GM12878 (cell line): ENCODE results near the gene PCBD1. TPM values are rescaled to one million over a fixed set of nuclear protein-coding genes. Genes with fewer than 3 reads are reported as not detected.

Source experiments
- ATAC-seq: fragments of 200-7000 bp; cut with Tn5 transposase; 3 replicates; pipeline ENCODE4 v1.9.1; 2020; ENCODE audit warnings: mild to moderate bottlenecking, moderate library complexity
- BruUV-seq: library from RNA; stranded (reverse); fragments of 400-500 nt; replicated peaks from 2 replicates; lab custom pipeline; 2021; lab: Mats Ljungman, UMichigan
- CTCF ChIA-PET: fragments of 300-600 bp; sonication (Branson Sonifier 250); formaldehyde crosslinking; extraction: SDS; loops from one replicate; lab custom pipeline; 2021; ENCODE audit warnings: inconsistent platforms; lab: Yijun Ruan, JAX
- POLR2A ChIA-PET: fragments of 350-600 bp; formaldehyde crosslinking; extraction: SDS; loops from one replicate; lab custom pipeline; 2021; ENCODE audit warnings: inconsistent platforms; lab: Charles Lee
- RAD21 ChIA-PET: fragments of 300-600 bp; sonication (Branson Sonifier 250); formaldehyde crosslinking; loops from one replicate; lab custom pipeline; 2023; ENCODE audit warnings: antibody characterized with exemption; ENCODE audit not compliant: unreplicated experiment; lab: Charles Lee
- SMC1A ChIA-PET: fragments of 300-600 bp; sonication (Branson Sonifier 250); formaldehyde crosslinking; loops from one replicate; lab custom pipeline; 2023; ENCODE audit not compliant: unreplicated experiment, uncharacterized antibody; lab: Charles Lee
- DNase-seq: peaks from one replicate; pipeline ENCODE4 v3.0.0-alpha.2; 2011; ENCODE audit warnings: low read depth, low spot score
- FAIRE-seq: peaks from 3 replicates; lab custom pipeline; 2011; peaks lifted over from hg19 to GRCh38; lab: Jason Lieb, UNC
- H2AFZ ChIP-seq: 2 replicates; pipeline ENCODE4 v1.6.0; 2011; ENCODE audit warnings: low read depth, low read length, control low read depth; ENCODE audit not compliant: control insufficient read depth
- H3K27ac ChIP-seq: 2 replicates; pipeline ENCODE4 v1.5.1; 2011; ENCODE audit warnings: control low read depth; ENCODE audit not compliant: control insufficient read depth, insufficient read depth
- H3K27me3 ChIP-seq, 2 experiments: replicated peaks in 1 of 2; 2 replicates each; pipeline versions ENCODE4 v1.6.0 to v1.6.1; 2011; ENCODE audit warnings: low read length in 1 of 2; ENCODE audit not compliant: control insufficient read depth in 2 of 2, insufficient read depth in 2 of 2
- H3K36me3 ChIP-seq, 2 experiments: 2 replicates each; pipeline ENCODE4 v1.5.1; 2011; ENCODE audit warnings: low read length in 1 of 2; ENCODE audit not compliant: control insufficient read depth in 2 of 2, insufficient read depth in 2 of 2
- H3K4me1 ChIP-seq: 2 replicates; pipeline ENCODE4 v1.6.1; 2011; ENCODE audit warnings: mild to moderate bottlenecking, low read length, moderate library complexity, mixed read lengths; ENCODE audit not compliant: control insufficient read depth, insufficient read depth
- H3K4me2 ChIP-seq: 2 replicates; pipeline ENCODE4 v1.6.0; 2011; ENCODE audit warnings: control low read depth; ENCODE audit not compliant: control insufficient read depth, insufficient read depth
- H3K4me3 ChIP-seq: fragments of 200-600 bp; sonication (generic); 2 replicates; pipeline ENCODE4 v1.5.1; 2016
- H3K79me2 ChIP-seq: 2 replicates; pipeline ENCODE4 v1.6.0; 2011; ENCODE audit warnings: low read length; ENCODE audit not compliant: control insufficient read depth, insufficient read depth
- H3K9ac ChIP-seq: 2 replicates; pipeline ENCODE4 v1.8.0; 2011; ENCODE audit warnings: low read length, control low read depth, mixed read lengths; ENCODE audit not compliant: control insufficient read depth, insufficient read depth
- H3K9me3 ChIP-seq: replicated peaks from 3 replicates; pipeline ENCODE4 v1.5.1; 2011; ENCODE audit warnings: mild to moderate bottlenecking, low read length; ENCODE audit not compliant: control insufficient read depth, insufficient read depth
- H4K20me1 ChIP-seq: 2 replicates; pipeline ENCODE4 v1.6.0; 2011; ENCODE audit not compliant: control insufficient read depth, insufficient read depth
- CBFB ChIP-seq: IDR thresholded peaks from 2 replicates; pipeline ENCODE4 v1.6.1; 2016; ENCODE audit warnings: antibody characterized with exemption, low read depth
- EED ChIP-seq: sonication (generic); IDR thresholded peaks from 2 replicates; pipeline ENCODE4 v1.6.1; 2016; ENCODE audit warnings: antibody characterized with exemption, low read depth
- EGR1 ChIP-seq, 2 experiments: IDR thresholded peaks; 1 replicate in 1 of 2; 2 replicates in 1 of 2; pipeline ENCODE4 v1.6.1; 2011 to 2012; ENCODE audit warnings: low read depth in 2 of 2, low read length in 2 of 2, borderline replicate concordance in 1 of 2, mild to moderate bottlenecking in 1 of 2, moderate library complexity in 1 of 2
- FOXM1 ChIP-seq: IDR thresholded peaks from 2 replicates; pipeline ENCODE4 v1.6.1; 2012; ENCODE audit warnings: low read depth, mild to moderate bottlenecking, inconsistent platforms, low read length, moderate library complexity
- RELA ChIP-seq: fragments of 450-650 bp; IDR thresholded peaks from 2 replicates; pipeline ENCODE4 v1.8.0; 2014; ENCODE audit warnings: borderline replicate concordance; ENCODE audit not compliant: partially characterized antibody
- SKIL ChIP-seq: fragments of 450-650 bp; IDR thresholded peaks from 2 replicates; pipeline ENCODE4 v1.6.1; 2017; ENCODE audit warnings: mild to moderate bottlenecking, low read depth, inconsistent platforms; ENCODE audit not compliant: poor library complexity, severe bottlenecking
- SMAD1 ChIP-seq: fragments of 450-650 bp; IDR thresholded peaks from 2 replicates; pipeline ENCODE4 v1.6.1; 2018; ENCODE audit warnings: mild to moderate bottlenecking, low read depth; ENCODE audit not compliant: partially characterized antibody
- STAT1 ChIP-seq: fragments of 450-650 bp; conservative IDR thresholded peaks from 2 replicates; pipeline ENCODE4 v1.6.1; 2014; ENCODE audit warnings: antibody characterized with exemption, mild to moderate bottlenecking
- TAF1 ChIP-seq: IDR thresholded peaks from 2 replicates; pipeline ENCODE4 v1.6.1; 2011; ENCODE audit warnings: mild to moderate bottlenecking, low read depth, low read length, borderline replicate concordance
- WRNIP1 ChIP-seq: IDR thresholded peaks from 2 replicates; pipeline ENCODE4 v1.6.1; 2011; ENCODE audit warnings: low read depth, low read length, improper control_type of control experiment, borderline replicate concordance
- ZNF384 ChIP-seq: IDR thresholded peaks from 2 replicates; pipeline ENCODE4 v1.6.1; 2012; ENCODE audit warnings: low read depth, mild to moderate bottlenecking, low read length, improper control_type of control experiment, borderline replicate concordance
- ZNF622 ChIP-seq: fragments of 450-650 bp; IDR thresholded peaks from 2 replicates; pipeline ENCODE4 v1.6.1; 2017; ENCODE audit warnings: mild to moderate bottlenecking, inconsistent platforms
- WGBS: methylation state at CpG from one replicate; pipeline ENCODE4 v1.1.6; 2016; ENCODE audit warnings: low lambda C conversion rate; ENCODE audit not compliant: insufficient replicate concordance, insufficient coverage; ENCODE audit errors: missing lambda C conversion rate; 5-methylcytosine and 5-hydroxymethylcytosine counted together
- in situ Hi-C: fragments of 300-500 bp; cut with MboI; formaldehyde crosslinking; loops from 9 replicates; pipeline ENCODE4 v1.14.3; 2018; ENCODE audit warnings: mixed read lengths
- intact Hi-C: fragments of 100-400 bp; cut with micrococcal nuclease; formaldehyde crosslinking; loops from one replicate; pipeline ENCODE4 v1.14.2; 2022; ENCODE audit not compliant: unreplicated experiment
- polyA plus RNA-seq, 11 experiments: library from polyadenylated mRNA; depleted of rRNA in 4 of 11; unstranded in 6 of 11; stranded (reverse) in 5 of 11; fragments of >200 nt; fragmentation: Nextera tagmentation in 4 of 11; fragmentation: Illumina TruSeq in 1 of 11; extraction: Ambion mirVana in 4 of 11; extraction: Trizol in 1 of 11; gene quantifications; 1 replicate in 1 of 11; 2 replicates in 10 of 11; pipeline versions ENCODE4 v1.2.1 to v1.2.3, GENCODE V29; 2011 to 2016; ENCODE audit warnings: inconsistent platforms in 2 of 11, missing spikeins in 2 of 11, low read depth in 1 of 11
- total RNA-seq, 4 experiments: library from RNA; depleted of rRNA in 3 of 4; stranded (reverse); fragments of >200 nt in 3 of 4; fragmentation: Illumina TruSeq in 1 of 4; extraction: Trizol in 1 of 4; gene quantifications; 2 replicates each; pipeline versions ENCODE4 v1.2.1 to v1.2.3, GENCODE V29; 2013 to 2021
- TF ChIP-seq, protein P1 (sequence below): fragments of 450-650 bp; conservative IDR thresholded peaks from 2 replicates; pipeline ENCODE4 v1.6.1; 2017; ENCODE audit warnings: mild to moderate bottlenecking, moderate library complexity
- TF ChIP-seq, protein P2 (sequence below): fragments of 450-650 bp; IDR thresholded peaks from 2 replicates; pipeline ENCODE4 v1.6.1; 2016; ENCODE audit warnings: mild to moderate bottlenecking, moderate library complexity, borderline replicate concordance

The PCBD1 gene
- total and polyA plus RNA-seq, 10 of the 15 experiments (the other 5 are each of a cell fraction or from before 2014, with no cell fraction given) = 5.6 to 66.8 (median 34.2) TPM

DNA sequence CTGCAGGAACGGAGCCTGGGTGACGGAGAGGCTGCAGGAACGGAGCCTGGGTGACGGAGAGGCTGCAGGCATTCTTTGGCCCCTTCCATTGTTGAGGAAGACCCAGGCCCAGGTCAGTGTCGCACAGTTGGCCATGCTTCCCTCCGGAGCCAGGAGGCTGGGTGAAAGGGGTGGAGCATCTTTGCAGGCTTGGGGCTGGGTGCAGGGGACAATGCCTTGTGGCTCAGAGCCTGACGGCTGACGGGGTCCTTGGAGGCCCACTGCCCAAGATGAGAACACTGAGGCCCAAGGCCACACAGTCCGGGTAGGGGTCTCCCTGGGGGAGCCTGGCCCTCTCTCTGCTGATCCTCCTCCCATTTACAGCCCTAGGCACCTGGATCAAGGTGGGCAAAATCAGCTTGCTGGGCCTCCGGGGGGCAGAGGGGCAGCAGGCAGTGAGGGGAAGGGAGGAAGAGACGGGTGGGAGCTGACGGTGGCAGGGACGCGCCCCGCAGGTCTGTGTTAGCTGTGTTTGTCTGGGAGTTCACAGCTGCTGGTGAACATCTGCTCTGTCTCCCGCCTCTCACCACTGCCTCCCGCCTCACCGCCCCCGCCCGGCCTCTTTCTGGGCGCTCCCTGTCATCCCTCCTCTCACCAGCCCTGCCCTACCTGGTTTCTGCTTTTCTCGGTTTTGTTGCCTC, 30.6 kb upstream of the PCBD1 start (continued):
- no peak for TF ChIP-seq RELA

DNA sequence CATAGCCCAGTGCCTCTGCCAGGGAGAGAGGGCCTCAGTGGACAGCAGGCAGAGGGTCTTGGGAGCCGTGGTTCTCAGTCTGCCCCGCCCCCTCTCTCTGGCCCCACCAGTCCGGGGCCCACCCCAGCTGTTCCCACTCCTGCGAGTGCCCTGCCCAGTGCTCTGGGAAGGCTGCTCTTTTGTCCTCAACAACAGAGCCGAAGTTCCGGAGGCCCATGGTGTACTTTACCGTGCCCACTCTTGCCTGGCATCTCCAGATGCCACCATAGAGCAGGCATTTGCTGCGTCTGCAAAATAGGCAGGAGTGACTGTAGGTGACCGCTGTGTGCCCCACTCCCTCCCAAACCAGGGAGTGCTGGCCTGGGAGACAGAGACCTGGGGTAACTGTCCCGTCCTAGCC, 29.3 kb upstream of the PCBD1 start:
- no peaks in the 10 kb centered on the region for H4K20me1 ChIP-seq
- FAIRE-seq (no peak), DNase-seq (no peak), ATAC-seq (no peak)
- H3K27me3 ChIP-seq = peaks cover 0 to 3% of the 10 kb centered on the region in 2 experiments; a peak in 2 of 4 replicates
- H3K4me2 ChIP-seq = no peak overlapping the region
- H3K36me3 ChIP-seq = no peaks in the 10 kb centered on the region
- no peak overlapping the region for H2AFZ ChIP-seq
- H3K9me3 ChIP-seq = no peaks in the 10 kb centered on the region
- ChIA-PET RAD21 (no interaction called here), SMC1A (no interaction called here), CTCF (no interaction called here), POLR2A (no interaction called here)
- no peak overlapping the region for H3K27ac ChIP-seq
- no peaks in the 10 kb centered on the region for H3K4me1 ChIP-seq
- no peaks in the 10 kb centered on the region for H3K79me2 ChIP-seq
- intact Hi-C loops = no loop called here
- no peak overlapping the region for H3K9ac ChIP-seq
- BruUV-seq = no TSS peak
- WGBS = 17% methylated on average over 10 of the region's 10 CpGs
- no peak overlapping the region for H3K4me3 ChIP-seq
- in situ Hi-C loops = no loop called here
- TF ChIP-seq, protein P1, sequence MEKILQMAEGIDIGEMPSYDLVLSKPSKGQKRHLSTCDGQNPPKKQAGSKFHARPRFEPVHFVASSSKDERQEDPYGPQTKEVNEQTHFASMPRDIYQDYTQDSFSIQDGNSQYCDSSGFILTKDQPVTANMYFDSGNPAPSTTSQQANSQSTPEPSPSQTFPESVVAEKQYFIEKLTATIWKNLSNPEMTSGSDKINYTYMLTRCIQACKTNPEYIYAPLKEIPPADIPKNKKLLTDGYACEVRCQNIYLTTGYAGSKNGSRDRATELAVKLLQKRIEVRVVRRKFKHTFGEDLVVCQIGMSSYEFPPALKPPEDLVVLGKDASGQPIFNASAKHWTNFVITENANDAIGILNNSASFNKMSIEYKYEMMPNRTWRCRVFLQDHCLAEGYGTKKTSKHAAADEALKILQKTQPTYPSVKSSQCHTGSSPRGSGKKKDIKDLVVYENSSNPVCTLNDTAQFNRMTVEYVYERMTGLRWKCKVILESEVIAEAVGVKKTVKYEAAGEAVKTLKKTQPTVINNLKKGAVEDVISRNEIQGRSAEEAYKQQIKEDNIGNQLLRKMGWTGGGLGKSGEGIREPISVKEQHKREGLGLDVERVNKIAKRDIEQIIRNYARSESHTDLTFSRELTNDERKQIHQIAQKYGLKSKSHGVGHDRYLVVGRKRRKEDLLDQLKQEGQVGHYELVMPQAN = no peak
- no peak for TF ChIP-seq FOXM1
- no peak for TF ChIP-seq SMAD1
- TF ChIP-seq STAT1 = no peak
- TF ChIP-seq SKIL = no peak
- no peak for TF ChIP-seq ZNF384
- TF ChIP-seq EED = no peak
- no peak for TF ChIP-seq ZNF622
- no peak for TF ChIP-seq CBFB
- TF ChIP-seq, protein P2, sequence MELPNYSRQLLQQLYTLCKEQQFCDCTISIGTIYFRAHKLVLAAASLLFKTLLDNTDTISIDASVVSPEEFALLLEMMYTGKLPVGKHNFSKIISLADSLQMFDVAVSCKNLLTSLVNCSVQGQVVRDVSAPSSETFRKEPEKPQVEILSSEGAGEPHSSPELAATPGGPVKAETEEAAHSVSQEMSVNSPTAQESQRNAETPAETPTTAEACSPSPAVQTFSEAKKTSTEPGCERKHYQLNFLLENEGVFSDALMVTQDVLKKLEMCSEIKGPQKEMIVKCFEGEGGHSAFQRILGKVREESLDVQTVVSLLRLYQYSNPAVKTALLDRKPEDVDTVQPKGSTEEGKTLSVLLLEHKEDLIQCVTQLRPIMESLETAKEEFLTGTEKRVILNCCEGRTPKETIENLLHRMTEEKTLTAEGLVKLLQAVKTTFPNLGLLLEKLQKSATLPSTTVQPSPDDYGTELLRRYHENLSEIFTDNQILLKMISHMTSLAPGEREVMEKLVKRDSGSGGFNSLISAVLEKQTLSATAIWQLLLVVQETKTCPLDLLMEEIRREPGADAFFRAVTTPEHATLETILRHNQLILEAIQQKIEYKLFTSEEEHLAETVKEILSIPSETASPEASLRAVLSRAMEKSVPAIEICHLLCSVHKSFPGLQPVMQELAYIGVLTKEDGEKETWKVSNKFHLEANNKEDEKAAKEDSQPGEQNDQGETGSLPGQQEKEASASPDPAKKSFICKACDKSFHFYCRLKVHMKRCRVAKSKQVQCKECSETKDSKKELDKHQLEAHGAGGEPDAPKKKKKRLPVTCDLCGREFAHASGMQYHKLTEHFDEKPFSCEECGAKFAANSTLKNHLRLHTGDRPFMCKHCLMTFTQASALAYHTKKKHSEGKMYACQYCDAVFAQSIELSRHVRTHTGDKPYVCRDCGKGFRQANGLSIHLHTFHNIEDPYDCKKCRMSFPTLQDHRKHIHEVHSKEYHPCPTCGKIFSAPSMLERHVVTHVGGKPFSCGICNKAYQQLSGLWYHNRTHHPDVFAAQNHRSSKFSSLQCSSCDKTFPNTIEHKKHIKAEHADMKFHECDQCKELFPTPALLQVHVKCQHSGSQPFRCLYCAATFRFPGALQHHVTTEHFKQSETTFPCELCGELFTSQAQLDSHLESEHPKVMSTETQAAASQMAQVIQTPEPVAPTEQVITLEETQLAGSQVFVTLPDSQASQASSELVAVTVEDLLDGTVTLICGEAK = no peak
- TF ChIP-seq TAF1 = no peak
- no peak for TF ChIP-seq EGR1 (IDR thresholded peaks at IDR 0.05; ENCODE audit: borderline replicate concordance in 1 of 2, low read depth in 2 of 2, low read length in 2 of 2)
- no peak for TF ChIP-seq WRNIP1
